ENCODE measurements around the gene ENAH. TPM values are rescaled to one million over a fixed set of nuclear protein-coding genes. Genes with fewer than 3 reads are reported as not detected.

Gene ENAH
- total RNA-seq, 1 experiment from 2014 or later, result 285 TPM

- no peaks in the 10 kb centered on the region for H3K27me3 Mint-ChIP-seq (ENCODE audit: low read depth)
These were observed 93.6 kb downstream of the ENAH start for GRCh38 chr1:225559326-225559725.

More at GRCh38 chr1:225559326-225559725, 93.6 kb downstream of the ENAH start:
- H2BK20ac ChIP-seq (ENCODE audit: low read depth, low read length, poor library complexity, severe bottlenecking), result no peak overlapping the region
- Mint-ChIP-seq H3K9me3 (peaks cover 7 to 13% of the 10 kb centered on the region in 2 experiments; a peak in 4 of 5 replicates), H3K4me3 (no peak overlapping the region), H3K27ac (peak overlapping the region in 2 of 3 experiments; percentile 17 to 43; a peak in 3 of 7 replicates), H3K4me1 (no peaks in the 10 kb centered on the region), H3K36me3 (ENCODE audit: insufficient read depth in 1 of 3, low read depth in 3 of 3) (peaks cover 39 to 67% (median 61%) of the 10 kb centered on the region in 3 experiments)
- no peak overlapping the region for H3T11ph ChIP-seq (ENCODE audit: low read length)
- H3K27me3 ChIP-seq (ENCODE audit: insufficient read depth, low read length), result no peaks in the 10 kb centered on the region
- H4K20me1 ChIP-seq (ENCODE audit: control insufficient read depth, insufficient read depth, insufficient read length), result no peaks in the 10 kb centered on the region
- no peak overlapping the region for H2AFZ ChIP-seq (ENCODE audit: low read length)
- no peak overlapping the region for H3K27ac ChIP-seq (ENCODE audit: insufficient read length, low read depth, low read length)
- H2BK12ac ChIP-seq (ENCODE audit: insufficient read length, low read depth, low read length), result no peak overlapping the region
- H4K8ac ChIP-seq (replicated peaks; ENCODE audit: insufficient read length, low read depth, low read length), result no peak overlapping the region
- H3K23ac ChIP-seq (ENCODE audit: insufficient read length, low read depth, low read length), result no peak overlapping the region
- H3K56ac ChIP-seq (ENCODE audit: insufficient read length, low read depth, low read length), result no peak overlapping the region
- no peak overlapping the region for H4K5ac ChIP-seq (ENCODE audit: insufficient read length, low read depth, low read length)
- H3K4ac ChIP-seq (ENCODE audit: low read depth, low read length), result no peak overlapping the region
- no CpG with 5 or more reads among the region's 2 CpGs for WGBS (ENCODE audit: extremely low coverage, insufficient read length, low lambda C conversion rate)
- H3K9ac ChIP-seq (ENCODE audit: extremely low read depth, insufficient read length, low read length), result no peak overlapping the region
- no peak overlapping the region for H2BK120ac ChIP-seq (ENCODE audit: low read depth, low read length, poor library complexity, severe bottlenecking)
- H2BK5ac ChIP-seq (ENCODE audit: insufficient read length, low read length), result no peak overlapping the region
- H3K79me2 ChIP-seq (ENCODE audit: insufficient read depth, low read length), result no peaks in the 10 kb centered on the region; the same call in 1 of the 2 replicates
- no peak overlapping the region for H2BK15ac ChIP-seq (ENCODE audit: low read depth, low read length)
- no peaks in the 10 kb centered on the region for H3K9me3 ChIP-seq (ENCODE audit: control insufficient read depth, low read depth, low read length)
- no peak for DNase-seq
- H3K4me2 ChIP-seq (ENCODE audit: insufficient read depth, insufficient read length, low read length), result no peak overlapping the region
- H3K14ac ChIP-seq (ENCODE audit: insufficient read depth, low read length), result no peak overlapping the region
- no peaks in the 10 kb centered on the region for H3K4me1 ChIP-seq (ENCODE audit: insufficient read depth, low read length)
- peaks cover 3% of the 10 kb centered on the region for H3K79me1 ChIP-seq (ENCODE audit: insufficient read depth, low read depth, low read length, poor library complexity, severe bottlenecking)
- no peak overlapping the region for H2AK5ac ChIP-seq (ENCODE audit: insufficient read length, low read length)
- no peak for TF ChIP-seq CTCF (conservative IDR thresholded peaks at IDR 0.05)
- H3K23me2 ChIP-seq (ENCODE audit: insufficient read length, low read depth, low read length, poor library complexity, severe bottlenecking), result no peaks in the 10 kb centered on the region
- no peak overlapping the region for H3K18ac ChIP-seq (ENCODE audit: insufficient read length, low read depth, low read length)
- H4K91ac ChIP-seq (ENCODE audit: insufficient read length, low read depth, low read length), result no peak overlapping the region
